BJ (cell line): ENCODE measurements around the gene CAMK2B. TPM values are rescaled to one million over a fixed set of nuclear protein-coding genes. Genes with fewer than 3 reads are reported as not detected.

ENCODE experiments used
- CTCF ChIA-PET: fragments of 350-600 bp; formaldehyde crosslinking; extraction: SDS; loops from one replicate; lab custom pipeline; 2021; ENCODE audit warnings: antibody characterized with exemption, inconsistent platforms; lab: Yijun Ruan, JAX
- POLR2A ChIA-PET: fragments of 300-600 bp; sonication (Branson Sonifier 250); formaldehyde crosslinking; extraction: SDS; loops from one replicate; lab custom pipeline; 2021; ENCODE audit warnings: antibody characterized with exemption; lab: Charles Lee
- DNase-seq: peaks from one replicate; pipeline ENCODE4 v3.0.0-alpha.2; 2011; ENCODE audit warnings: low read depth
- H3K27me3 ChIP-seq: 2 replicates; pipeline ENCODE4 v1.6.0; 2011; ENCODE audit warnings: low read length; ENCODE audit not compliant: control insufficient read depth, insufficient read depth
- H3K36me3 ChIP-seq: 2 replicates; pipeline ENCODE4 v1.5.1; 2011; ENCODE audit warnings: low read length; ENCODE audit not compliant: control insufficient read depth, insufficient read depth
- H3K4me3 ChIP-seq: 2 replicates; pipeline ENCODE4 v1.5.1; 2011; ENCODE audit warnings: low read depth, mild to moderate bottlenecking, control low read depth, low read length
- CTCF ChIP-seq: IDR thresholded peaks from 2 replicates; pipeline ENCODE4 v1.5.1; 2011; ENCODE audit warnings: low read depth, mild to moderate bottlenecking, control low read depth, inconsistent platforms, low read length, moderate library complexity; ENCODE audit not compliant: insufficient read depth
- polyA plus RNA-seq: library from polyadenylated mRNA; depleted of rRNA; stranded (reverse); fragments of >200 nt; gene quantifications from 2 replicates; pipeline ENCODE4 v1.2.3, GENCODE V29; 2011

Gene CAMK2B
- polyA plus RNA-seq, 1 experiment = 0.10 TPM

- Histone ChIP-seq H3K27me3 (peaks cover 7% of the 10 kb centered on the region), H3K4me3 (no peak overlapping the region), H3K36me3 (no peaks in the 10 kb centered on the region)
- no peak for TF ChIP-seq CTCF
- CTCF ChIA-PET = interaction anchor here (1.1 kb wide), 1 partner anchor 9 kb away, joined by 3 read pairs; no protein-coding TSS in a partner anchor
- POLR2A ChIA-PET = no interaction called here
- DNase-seq = no peak
Measured at GRCh38 chr7:44284216-44284615, 41.2 kb downstream of the CAMK2B start.

- CTCF ChIA-PET = interaction anchor here (1.1 kb wide), 1 partner anchor 8 kb away, joined by 3 read pairs; no protein-coding TSS in a partner anchor
- H3K36me3 ChIP-seq = no peaks in the 10 kb centered on the region
- no peak for TF ChIP-seq CTCF
- DNase-seq = no peak
- POLR2A ChIA-PET = no interaction called here
- peaks cover 6% of the 10 kb centered on the region for H3K27me3 ChIP-seq
- H3K4me3 ChIP-seq = no peak overlapping the region
Measured at GRCh38 chr7:44283381-44284211, 41.8 kb downstream of the CAMK2B start.

- DNase-seq = no peak
- TF ChIP-seq CTCF = no peak
- ChIA-PET CTCF (interaction anchor here (0.6 kb wide), 1 partner anchor 500 kb away, joined by 3 read pairs; no protein-coding TSS in a partner anchor), POLR2A (no interaction called here)
- H3K27me3 ChIP-seq = peaks cover 6% of the 10 kb centered on the region
- no peak overlapping the region for H3K4me3 ChIP-seq
- H3K36me3 ChIP-seq = no peaks in the 10 kb centered on the region
Measured at GRCh38 chr7:44282601-44283171, 42.7 kb downstream of the CAMK2B start.

GRCh38 chr7:44281811-44282600 lies 43.4 kb downstream of the CAMK2B start:
- CTCF ChIA-PET = interaction anchor here (0.6 to 1.5 kb wide), 2 partner anchors 41 to 501 kb away, joined by 3 to 5 read pairs; no protein-coding TSS in a partner anchor
- no peak for TF ChIP-seq CTCF
- H3K36me3 ChIP-seq = no peaks in the 10 kb centered on the region
- POLR2A ChIA-PET = no interaction called here
- no peak for DNase-seq
- peaks cover 6% of the 10 kb centered on the region for H3K27me3 ChIP-seq
- no peak overlapping the region for H3K4me3 ChIP-seq
